Limb (tissue), 2 donors: ENCODE measurements around the gene ANK2.
"Not testable (repeated sequence)": the region's sequence is repeated elsewhere in the genome, so short reads cannot be mapped to it uniquely, and the experiment has no call there.

Source experiments
- DNase-seq, 2 donors: peaks; one replicate each; pipeline ENCODE4 v3.0.0-alpha.2; 2016; ENCODE audit errors: extremely low spot score in 2 of 2

Gene ANK2

DNA sequence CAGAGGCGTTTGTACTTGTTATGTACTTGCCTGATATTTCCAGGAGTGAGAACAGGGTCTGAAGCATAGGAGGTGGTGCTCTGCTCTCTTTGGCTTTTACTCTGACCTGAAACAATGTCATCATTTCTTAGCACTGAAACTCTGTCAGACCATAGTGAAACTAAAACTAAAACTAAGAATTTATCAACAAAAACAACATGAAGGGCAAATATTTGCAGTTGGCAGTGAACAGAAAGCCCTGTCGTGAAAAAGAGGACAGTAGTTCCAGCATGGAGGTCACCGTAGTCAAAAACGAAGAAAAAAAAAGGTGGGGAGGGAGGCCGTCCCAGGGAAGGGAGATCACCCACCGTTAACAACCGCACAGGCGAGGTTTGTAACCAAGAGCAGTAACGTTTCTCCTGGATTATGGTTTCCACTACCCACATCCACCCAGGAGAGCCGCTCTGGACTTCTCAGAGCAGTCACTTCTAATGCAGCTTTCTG lies 97.5 kb downstream of the ANK2 start:
- no peak for DNase-seq

DNA sequence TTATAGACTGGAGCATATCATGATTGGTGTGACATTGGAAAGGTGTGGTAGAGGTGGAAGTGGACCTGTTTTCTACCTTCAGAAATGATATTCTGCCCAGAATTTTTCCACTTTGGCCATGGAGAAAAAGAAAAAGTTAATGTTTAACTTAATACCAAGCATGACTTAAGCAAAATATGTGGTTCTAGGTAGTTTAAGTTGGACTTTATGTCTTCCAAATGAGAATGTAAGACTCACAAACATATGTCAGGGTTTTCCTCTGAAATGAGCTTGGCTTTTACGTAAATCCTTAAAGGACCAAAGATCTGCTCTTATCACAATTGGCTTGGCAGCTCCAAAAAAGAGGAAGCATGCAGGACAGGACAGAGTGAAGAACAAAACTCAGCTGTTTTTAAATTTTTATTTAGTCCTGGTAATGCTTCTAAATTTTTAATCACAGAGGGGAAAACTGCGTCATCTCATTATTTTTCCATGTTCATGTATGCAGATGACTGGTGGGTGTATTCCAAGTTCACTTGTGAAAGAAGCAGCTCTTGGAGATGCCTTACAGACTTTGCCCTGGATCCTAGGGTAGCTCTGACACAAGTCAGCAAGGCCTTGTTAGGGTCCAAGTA lies 98.2 kb downstream of the ANK2 start:
- no peak for DNase-seq

DNA sequence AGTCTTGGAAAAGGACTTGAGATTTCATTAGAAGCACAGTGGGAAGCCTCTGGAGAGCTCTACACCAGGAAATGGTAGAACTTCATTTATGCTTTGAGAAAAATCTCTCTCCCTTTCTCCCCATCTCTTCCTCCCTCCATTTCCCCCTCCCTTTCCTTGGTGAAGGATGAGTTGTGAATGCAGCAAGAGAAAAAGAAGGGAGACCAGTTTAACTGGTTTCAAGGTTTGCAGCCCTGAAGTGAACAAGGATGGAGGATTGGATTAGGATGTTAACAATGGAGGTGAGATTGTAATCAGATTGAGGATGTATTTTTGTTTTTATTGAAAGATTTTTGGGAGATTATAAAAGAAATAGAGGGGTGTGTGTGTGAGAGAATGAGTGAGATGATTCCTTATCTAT lies 99.5 kb downstream of the ANK2 start:
- no peak for DNase-seq

DNA sequence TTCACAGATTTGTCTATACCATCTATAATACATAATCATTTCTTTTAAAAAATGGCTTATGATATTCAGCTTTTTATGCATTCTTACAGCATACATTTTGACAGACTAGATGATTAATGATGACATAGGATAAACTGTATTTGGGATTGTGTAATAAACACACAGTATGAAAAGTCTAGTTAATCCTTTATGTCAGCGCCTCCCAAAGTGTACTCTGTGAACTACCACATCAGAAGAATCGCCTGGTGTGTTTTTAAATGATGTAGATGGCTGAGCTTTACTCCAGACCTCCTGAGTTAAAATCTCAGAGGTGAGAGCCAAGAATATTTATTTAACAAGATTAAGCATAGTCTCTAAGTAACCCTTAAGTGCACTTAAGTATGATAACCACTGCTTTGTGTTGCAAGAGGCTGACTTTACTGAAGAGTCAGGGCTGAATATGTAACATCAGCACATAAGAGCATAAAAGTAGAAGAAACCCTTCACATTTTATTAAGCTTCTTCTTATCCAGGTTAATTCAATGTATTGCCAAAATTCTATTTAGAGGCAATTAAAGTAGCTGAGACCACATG lies 104.2 kb downstream of the ANK2 start:
- DNase-seq, result no peak

DNA sequence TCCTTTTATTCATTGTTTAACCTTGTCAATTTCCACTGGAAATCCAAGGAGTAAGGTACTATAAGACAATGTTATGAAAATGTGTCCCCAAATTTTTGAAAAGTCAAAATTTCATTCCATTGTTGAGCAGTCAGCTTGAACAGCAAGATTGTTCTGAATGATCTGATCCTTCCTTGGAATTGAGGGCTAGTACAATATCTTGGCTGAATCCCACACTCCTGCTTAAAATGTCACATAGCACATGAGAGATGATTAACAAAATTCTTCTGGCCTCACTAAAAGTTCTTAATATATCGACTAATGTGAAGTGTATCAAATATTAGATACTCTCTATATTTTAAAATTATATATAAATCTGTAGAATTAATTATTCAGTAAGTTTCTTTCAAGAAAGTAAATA lies 104.8 kb downstream of the ANK2 start:
- no peak for DNase-seq

DNA sequence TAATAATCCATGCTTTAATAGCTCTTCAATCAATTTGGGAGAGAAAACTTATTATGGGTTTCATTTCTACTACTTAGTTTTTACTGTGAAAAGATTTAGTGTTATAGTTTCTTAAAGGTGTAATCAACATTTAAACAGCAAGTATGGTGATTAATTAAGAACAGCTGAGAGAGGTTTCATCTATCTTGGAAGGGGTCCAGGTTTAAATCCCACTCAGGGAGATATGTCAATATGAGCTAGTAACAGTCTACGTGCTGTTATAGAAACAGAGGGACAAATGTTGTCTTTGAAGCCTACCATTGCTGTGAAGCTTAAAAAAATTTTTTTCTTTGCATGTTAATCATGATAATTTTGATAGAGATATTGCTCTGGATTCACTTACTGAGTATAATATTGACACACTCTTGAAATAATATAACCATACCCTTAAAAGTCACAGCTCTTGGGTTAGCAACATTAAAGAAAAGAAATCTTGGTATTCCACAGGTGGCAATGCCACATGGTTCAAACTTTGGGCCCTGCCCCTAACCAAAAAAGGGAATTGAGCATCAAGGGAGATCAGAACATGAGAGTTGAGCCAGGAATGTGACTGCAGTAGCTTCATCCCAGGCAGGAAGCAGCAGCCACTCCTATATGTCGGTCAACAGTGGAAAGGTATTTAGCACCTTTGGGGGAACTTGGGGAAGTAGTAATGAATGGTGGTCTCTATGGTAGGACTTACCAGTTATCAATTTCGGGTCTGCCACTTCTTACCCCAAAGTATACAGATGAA lies 107.8 kb downstream of the ANK2 start:
- DNase-seq, result peak in 1 of 2 donors; percentile 20

DNA sequence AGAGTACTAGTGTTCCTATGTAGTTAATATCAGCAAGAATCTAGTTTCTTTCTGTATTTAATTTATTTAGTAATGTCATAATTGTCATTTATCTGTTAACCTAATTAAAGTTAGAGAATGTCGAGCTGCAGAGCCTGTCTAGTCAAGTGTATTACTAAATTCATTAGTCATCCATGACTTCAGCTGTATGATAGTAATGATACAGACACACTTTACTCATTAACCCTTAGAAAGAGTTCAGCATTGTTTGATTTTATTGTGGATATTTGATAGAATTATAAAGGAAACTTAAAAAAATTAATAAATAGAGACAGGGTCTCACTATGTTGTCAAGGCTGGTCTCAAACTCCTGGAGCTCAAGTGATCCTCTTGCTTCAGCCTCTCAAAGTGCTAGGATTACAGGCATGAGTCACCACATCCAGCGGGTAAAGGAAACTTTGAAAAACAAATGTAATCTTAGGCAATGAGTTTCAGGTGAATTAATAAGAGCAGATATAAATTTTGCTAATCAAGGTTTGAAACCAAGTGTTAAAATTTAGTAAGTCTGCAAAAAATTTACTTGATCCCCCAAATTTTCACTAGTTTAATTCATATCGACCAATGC lies 110.6 kb downstream of the ANK2 start:
- DNase-seq, result no peak

DNA sequence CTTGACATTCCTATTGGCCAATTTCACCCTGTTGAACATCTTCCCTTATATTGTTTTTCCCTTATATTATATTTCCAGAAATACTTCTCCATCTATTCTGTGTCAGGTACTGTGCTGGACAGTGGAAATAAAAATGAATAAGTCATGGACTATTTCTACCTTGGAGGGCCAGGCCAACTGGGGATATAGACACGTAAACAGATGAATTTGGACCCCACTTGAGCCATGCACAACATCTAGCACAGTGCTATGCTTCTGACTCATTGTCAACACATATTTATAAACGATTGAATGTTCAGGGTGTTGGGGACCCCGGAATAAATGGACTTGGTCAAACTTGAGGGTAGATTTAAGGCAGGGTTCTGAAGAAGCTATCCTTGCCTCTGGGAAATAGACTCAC lies 111.1 kb downstream of the ANK2 start:
- no peak for DNase-seq

DNA sequence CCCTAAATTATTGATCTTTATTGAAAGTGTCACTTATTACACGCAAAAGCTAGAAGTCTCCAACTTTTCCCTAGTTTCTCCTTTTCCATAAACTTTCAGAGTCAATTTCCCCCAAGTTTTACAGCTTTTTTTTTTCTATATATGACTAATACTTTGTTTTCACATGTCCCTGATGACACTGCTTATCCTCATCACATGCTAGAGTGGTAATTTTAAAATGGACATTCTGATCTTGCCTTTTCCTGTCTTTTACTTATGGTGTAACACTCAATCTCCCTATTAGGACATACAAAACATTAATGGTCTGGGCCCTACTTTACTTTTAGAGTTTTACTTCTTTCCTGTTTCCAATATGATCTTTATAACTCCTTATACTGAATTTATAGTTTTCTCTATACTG lies 112.6 kb downstream of the ANK2 start:
- no peak for DNase-seq

DNA sequence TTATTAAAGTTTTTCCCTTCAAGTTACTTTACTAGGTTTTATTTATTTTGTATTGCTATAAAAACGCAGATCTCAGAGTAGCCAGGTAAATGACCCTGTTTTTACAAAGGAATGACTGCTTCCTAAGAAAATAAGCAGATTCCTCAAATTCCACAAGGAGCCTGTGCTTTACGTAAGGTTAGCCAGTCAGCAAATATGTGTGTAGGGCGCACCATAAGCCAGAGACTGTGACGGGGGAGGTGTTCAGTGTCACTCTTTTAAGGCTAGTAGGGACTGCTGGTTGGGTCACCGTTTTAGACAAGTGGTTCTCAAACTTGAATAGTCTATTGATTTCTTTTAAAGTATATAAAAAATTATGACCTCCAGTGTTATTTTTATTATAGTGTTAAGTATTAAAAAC lies 119.9 kb downstream of the ANK2 start:
- no peak for DNase-seq

DNA sequence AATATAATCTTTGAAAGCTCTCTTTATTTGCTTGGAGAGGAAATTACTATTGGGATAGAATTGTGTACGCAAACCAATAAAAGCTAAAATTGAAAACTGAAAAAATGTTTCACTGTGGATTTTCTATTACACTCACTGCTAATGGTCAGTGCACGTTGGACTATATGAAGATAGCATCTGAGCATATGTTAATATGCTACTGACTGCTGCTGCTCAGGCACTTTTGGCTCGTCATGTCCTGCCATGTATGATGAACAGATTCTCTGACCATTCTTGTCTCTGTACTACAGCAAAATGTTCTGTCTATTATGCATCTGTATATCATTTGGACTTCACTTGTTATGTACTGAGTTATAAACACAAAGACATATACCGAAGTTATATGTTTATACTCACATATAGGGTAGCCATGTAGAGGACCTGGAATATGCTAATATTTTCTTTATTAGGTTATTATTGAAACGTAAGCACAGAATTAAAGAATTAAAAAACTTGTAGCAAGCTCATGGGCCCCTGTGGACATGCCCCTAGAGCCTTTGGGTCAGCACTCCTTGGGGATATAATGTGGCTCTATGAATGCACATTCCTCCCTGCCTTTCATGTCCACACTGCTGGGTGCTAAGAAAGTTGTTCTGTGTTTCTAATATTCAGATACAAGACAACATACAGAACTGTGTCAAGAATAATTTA lies 120.8 kb downstream of the ANK2 start:
- DNase-seq, result no peak

DNA sequence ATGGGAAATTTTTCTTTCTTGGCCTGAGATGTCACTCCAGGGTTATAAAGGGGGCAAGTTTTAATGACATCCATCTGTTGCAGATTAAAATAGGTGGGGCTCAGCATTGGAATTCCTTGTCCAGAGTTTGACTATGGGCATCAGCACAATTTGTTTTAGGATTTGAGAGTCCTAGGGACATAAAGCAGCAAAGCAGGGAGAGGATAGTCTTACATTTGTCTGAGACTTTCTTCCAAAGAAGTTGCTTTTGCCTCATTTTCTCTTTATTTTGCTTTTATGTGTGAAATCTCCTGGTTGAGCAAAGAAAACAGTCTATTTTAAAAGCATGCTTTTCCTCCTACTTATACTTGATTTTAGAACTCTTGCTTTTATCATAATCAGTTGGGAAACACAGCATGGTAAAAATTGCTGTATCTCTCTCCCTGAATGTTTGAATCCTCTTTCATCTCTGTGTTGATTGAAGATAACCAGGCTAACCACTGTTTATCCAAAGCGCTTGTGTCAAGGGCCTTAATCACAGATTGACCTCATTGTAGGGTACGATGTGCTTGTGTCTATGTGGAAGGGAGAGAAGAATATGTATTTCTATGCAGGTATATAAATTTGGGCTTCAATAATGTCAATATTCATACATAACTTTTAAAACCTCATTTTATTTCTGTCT lies 121.5 kb downstream of the ANK2 start:
- peak in 1 of 2 donors; percentile 30 for DNase-seq

DNA sequence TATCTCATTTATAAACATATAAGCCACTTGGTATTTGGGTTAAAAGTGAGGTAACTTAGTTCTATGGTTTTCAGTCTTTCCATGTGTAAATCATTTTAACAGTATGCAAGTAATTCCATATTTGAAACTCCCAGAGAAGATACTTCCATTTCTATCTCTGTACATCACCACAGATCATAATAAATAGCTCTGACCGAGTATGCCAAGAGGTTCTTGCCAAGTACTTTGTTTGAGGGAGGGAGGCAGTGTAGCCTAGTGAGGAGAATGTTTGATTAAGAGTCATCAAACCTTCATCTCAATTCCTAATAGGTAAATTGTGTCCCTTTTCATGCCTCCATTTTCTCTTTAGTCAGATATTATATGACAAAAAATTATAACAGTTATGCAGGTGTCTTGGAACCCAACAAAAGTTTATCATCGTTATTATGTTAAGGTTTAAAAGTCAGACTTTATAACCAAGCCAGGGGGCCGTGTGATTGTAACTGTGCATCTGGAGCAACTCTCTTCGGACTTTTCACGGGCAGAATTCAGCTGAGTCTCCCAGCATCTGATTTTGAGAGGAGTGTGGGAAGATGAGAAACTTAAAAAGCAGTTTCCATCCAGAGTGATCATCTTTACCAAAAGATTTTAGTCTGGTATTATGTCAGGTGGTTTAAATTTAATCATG lies 123.8 kb downstream of the ANK2 start:
- DNase-seq, result no peak

DNA sequence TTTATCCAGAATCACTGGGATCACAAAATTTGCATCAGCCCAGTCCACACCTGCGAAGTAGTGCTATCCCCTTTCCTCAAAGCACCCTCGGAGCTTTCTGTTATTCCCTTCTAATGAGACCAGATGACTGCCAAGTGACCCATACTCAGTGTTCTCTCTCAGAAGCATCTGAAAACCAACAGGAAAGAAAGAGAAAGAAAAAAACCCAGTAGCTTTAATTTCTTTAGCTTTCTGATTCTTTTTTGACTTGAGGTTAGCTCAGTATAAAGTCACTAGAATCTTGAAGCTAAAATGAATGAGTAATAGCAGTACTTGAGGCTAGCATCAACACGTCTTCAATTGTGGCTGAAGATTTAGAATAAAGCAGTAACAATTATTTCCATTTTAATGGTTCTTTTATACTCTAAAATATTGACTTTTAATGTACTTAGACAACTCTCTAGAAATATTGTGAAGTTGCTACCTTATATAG lies 124.4 kb downstream of the ANK2 start:
- no peak for DNase-seq

DNA sequence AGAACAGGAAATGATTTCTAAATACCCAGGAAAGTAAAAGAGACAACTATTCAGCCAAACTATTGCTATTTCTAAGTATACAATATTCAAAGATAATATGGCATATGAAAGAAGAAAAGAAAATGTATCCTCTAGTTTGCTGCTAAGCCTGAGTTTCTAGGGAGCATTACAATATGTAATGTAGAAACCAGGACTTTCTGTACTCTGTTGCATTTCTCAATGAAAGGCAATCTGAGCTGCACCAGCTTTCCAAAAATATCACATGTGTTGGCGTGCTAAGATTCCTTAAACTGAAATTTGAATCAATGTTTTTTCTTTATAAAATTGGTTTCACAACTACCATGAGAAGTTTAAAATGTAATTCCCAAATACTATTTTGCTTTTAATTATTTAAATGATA lies 129.6 kb downstream of the ANK2 start:
- DNase-seq, result peak in 1 of 2 donors; percentile 24

DNA sequence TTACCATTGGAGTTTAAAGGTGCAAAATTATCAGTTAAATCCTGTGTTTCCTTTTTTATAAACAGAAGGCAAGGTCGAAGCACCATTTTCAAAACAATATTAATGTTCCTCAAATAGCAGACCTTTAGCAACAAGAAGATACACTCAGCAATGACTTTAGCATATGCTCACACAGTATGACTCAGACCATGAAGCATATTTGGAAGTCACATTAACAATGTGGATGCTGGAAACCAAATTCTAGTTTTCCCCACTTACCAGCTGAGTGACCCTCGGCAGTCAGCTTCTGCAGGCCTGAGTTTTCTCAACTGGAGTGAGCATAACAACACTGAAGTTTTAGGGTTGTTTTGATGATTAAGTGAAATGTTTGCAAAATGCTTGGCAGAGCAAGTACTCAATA lies 130.5 kb downstream of the ANK2 start:
- no peak for DNase-seq

DNA sequence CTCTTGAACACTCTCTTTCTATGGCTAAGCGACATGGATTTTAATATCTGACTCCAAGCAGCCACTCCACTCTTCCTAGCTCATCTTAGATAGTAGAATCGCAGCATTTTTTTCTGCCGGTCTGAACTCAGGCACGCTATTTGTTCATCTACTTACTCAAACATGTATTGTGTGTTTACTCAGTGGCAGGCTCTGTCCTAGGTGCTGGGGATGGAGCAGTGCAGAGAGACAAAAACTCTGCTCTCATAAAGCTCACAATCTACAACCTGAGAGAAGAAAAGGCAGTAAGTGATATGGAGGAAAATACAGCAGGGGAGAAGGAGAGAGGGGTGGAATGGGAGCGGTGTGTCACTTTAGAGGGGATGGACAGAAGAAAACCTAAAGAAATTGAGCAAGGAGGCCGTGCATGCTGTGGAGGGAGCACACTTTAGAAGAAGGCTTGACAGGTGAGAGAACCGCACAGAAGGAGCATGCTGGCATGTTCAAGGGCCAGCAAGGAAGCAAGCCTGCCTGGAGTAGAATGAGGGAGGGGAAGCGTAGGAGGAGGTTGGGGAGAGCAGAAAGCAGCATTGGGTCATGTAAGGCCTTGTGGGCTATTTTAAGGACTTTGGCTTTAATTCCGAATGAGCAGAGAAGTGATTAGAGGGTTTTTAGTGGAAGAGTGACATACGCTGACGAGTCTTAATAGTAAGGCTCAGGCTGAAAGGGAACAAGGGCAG lies 132.0 kb downstream of the ANK2 start:
- DNase-seq, result no peak

DNA sequence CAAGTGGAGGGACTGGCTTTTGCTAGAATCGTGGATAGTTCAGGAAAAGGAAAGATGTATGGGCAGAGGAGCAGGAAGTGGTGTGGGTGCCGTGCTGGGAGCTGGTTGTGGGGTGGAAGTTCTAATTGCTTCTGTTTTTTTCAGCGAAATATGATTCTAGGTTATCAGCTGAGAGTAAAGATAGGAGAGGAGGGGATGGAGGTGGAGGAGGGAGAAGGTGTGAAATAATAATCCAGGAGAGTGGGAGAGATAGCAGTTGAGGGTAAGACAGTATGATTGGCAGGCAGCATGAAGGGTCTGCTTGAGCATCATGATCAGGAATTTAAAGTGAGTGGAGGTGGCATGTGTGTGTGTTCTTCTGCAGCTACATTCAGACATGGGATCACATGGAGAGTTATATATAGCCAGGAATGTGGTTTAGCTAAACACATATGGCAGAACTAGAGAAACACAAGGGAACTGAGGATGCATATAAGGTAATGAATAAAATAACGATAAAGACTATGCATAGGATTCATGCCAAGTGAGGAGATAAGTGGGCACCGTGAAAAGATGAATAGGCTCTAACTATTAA lies 133.7 kb downstream of the ANK2 start:
- DNase-seq, result no peak

DNA sequence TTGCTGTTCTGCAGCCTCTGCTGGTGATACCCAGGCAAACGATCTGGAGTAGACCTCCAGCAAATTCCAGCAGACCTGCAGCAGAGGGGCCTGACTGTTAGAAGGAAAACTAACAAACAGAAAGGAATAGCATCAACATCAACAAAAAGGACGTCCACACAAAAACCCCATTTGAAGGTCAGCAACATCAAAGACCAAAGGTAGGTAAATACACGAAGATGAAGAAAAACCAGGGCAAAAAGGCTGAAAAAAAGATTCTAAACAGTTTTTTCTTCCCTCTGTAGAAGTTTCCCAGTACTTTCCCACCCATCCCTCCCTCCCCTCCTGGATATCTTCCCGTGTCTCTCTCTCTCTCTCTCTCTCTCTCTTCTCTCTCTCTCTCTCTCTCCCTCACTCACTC lies 136.8 kb downstream of the ANK2 start:
- not testable (repeated sequence) for DNase-seq

DNA sequence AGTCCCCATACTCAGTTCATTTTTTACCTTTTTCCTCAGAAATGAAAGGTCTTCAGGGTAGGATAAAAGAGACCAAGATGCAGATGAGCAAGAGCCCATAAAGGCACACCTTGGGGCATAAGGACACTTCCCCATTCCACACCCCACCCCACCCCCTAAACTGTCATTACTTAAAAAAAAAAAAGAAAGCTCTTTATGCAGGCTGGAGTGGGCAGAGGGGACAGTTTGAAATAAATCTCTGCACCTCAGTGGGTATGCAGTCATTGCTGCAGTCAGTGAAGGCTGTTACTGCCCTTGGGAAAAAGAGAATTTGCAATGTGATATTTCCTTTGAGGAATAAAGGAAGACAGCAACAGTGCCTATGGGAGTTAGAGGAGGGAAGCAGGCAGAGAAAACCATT lies 137.5 kb downstream of the ANK2 start:
- no peak for DNase-seq
